Ascending aorta (tissue), 2 donors: ENCODE measurements around the gene USP12. TPM values are rescaled to one million over a fixed set of nuclear protein-coding genes. Genes with fewer than 3 reads are reported as not detected.
A peak's percentile ranks its signal among the peaks of the same experiment; 100 is the strongest.

Experiments used
- DNase-seq, 2 donors: peaks; one replicate each; pipeline ENCODE4 v3.0.0-alpha.2; 2019; ENCODE audit warnings: low spot score in 2 of 2
- H3K27ac ChIP-seq, 2 donors: fragments of 200-600 bp; sonication (generic); one replicate each; pipeline ENCODE4 v1.5.1; 2016 to 2017; ENCODE audit warnings: mild to moderate bottlenecking in 1 of 2
- H3K27me3 ChIP-seq: fragments of 200-600 bp; sonication (generic); one replicate; pipeline ENCODE4 v1.5.1; 2017
- H3K36me3 ChIP-seq, 2 donors: fragments of 200-600 bp; sonication (generic); one replicate each; pipeline ENCODE4 v1.5.1; 2016
- H3K4me1 ChIP-seq, 2 donors: fragments of 200-600 bp; sonication (generic); one replicate each; pipeline ENCODE4 v1.5.1; 2016 to 2017; ENCODE audit warnings: mild to moderate bottlenecking in 1 of 2
- H3K4me3 ChIP-seq, 2 donors: fragments of 200-600 bp; sonication (generic); one replicate each; pipeline ENCODE4 v1.5.1; 2016 to 2017; ENCODE audit warnings: mild to moderate bottlenecking in 1 of 2
- H3K9me3 ChIP-seq, 2 donors: fragments of 200-600 bp; sonication (generic); one replicate each; pipeline ENCODE4 v1.5.1; 2016
- intact Hi-C: fragments of 100-400 bp; cut with DNase I; formaldehyde crosslinking; loops from one replicate; pipeline ENCODE4 v1.15.1; 2023
- total RNA-seq: library from RNA; depleted of rRNA; stranded (reverse); fragments of >200 nt; gene quantifications from one replicate; pipeline ENCODE4 v1.1.0, GENCODE V29; 2016
- TF ChIP-seq, protein P1 (sequence below), 3 experiments: fragments of 200-600 bp in 2 of 3; fragments of 450-650 bp in 1 of 3; sonication (generic) in 2 of 3; IDR thresholded peaks; one replicate each; pipeline ENCODE4 v1.5.1; 2016 to 2019; ENCODE audit warnings: antibody characterized with exemption in 3 of 3, mild to moderate bottlenecking in 1 of 3, moderate library complexity in 1 of 3

The USP12 gene
- total RNA-seq, 1 donor from 2014 or later = 8.7 TPM

GRCh38 chr13:27168086-27168485 lies 3.5 kb downstream of the USP12 start:
- Histone ChIP-seq H3K36me3 (no peaks in the 10 kb centered on the region), H3K27ac (peak overlapping the region in 1 of 2 donors; percentile 99), H3K9me3 (no peaks in the 10 kb centered on the region), H3K27me3 (no peaks in the 10 kb centered on the region), H3K4me1 (peaks cover 9 to 33% of the 10 kb centered on the region in 2 donors), H3K4me3 (peak overlapping the region in 1 of 2 donors; percentile 7)
- no peak for DNase-seq
- intact Hi-C loops = no loop called here
- TF ChIP-seq, protein P1, sequence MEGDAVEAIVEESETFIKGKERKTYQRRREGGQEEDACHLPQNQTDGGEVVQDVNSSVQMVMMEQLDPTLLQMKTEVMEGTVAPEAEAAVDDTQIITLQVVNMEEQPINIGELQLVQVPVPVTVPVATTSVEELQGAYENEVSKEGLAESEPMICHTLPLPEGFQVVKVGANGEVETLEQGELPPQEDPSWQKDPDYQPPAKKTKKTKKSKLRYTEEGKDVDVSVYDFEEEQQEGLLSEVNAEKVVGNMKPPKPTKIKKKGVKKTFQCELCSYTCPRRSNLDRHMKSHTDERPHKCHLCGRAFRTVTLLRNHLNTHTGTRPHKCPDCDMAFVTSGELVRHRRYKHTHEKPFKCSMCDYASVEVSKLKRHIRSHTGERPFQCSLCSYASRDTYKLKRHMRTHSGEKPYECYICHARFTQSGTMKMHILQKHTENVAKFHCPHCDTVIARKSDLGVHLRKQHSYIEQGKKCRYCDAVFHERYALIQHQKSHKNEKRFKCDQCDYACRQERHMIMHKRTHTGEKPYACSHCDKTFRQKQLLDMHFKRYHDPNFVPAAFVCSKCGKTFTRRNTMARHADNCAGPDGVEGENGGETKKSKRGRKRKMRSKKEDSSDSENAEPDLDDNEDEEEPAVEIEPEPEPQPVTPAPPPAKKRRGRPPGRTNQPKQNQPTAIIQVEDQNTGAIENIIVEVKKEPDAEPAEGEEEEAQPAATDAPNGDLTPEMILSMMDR (IDR thresholded peaks at IDR 0.05) = no peak

DNA sequence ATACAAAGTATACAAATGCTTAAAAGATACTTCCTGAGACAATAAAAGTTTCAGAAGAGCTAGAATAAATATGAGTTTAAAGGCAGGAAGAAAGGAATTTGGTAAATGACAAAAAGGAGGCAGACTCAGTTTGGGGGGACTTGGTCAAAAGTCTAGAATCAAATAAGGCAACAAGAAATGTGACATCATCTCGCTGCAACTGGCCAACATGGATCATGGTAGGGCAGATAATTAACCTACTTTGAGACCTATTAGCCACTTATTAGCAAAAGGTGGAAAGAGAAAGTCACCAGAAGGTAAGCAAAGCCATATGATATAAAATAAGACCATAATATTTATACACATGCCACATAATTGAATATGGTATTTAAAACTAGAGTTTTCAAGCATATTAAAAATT lies 5.3 kb downstream of the USP12 start:
- DNase-seq = no peak
- Histone ChIP-seq H3K27me3 (no peaks in the 10 kb centered on the region), H3K9me3 (no peaks in the 10 kb centered on the region), H3K4me3 (no peak overlapping the region), H3K4me1 (peaks cover 9 to 41% of the 10 kb centered on the region in 2 donors), H3K36me3 (no peaks in the 10 kb centered on the region), H3K27ac (peak overlapping the region in 1 of 2 donors; percentile 31)
- intact Hi-C loops = no loop called here
- TF ChIP-seq, protein P1 (IDR thresholded peaks at IDR 0.05) = no peak

DNA sequence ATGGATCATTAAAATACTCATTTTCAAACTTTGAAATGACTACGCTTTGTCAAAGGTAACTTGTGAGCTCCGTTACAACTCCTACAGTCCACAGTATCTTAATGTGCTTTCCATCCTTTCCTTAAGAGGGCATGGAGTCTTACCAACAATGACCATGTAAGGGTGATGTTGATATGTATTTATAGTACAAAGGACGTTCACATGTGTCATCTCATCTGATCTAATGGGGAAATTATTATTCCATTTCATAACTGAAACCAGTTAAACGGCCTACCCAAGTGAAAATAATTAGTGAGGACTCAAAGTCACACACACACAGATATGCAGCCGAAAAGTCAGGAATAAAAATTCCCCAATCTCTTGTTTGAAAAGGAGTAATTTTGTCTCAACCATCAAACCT lies 9.6 kb downstream of the USP12 start:
- no peak overlapping the region for H3K4me3 ChIP-seq
- intact Hi-C loops = no loop called here
- no peak overlapping the region for H3K27ac ChIP-seq
- peaks cover 0 to 19% of the 10 kb centered on the region in 2 donors for H3K4me1 ChIP-seq
- no peak for DNase-seq
- H3K27me3 ChIP-seq = no peaks in the 10 kb centered on the region
- TF ChIP-seq, protein P1 (IDR thresholded peaks at IDR 0.05) = no peak
- no peaks in the 10 kb centered on the region for H3K9me3 ChIP-seq
- H3K36me3 ChIP-seq = no peaks in the 10 kb centered on the region

DNA sequence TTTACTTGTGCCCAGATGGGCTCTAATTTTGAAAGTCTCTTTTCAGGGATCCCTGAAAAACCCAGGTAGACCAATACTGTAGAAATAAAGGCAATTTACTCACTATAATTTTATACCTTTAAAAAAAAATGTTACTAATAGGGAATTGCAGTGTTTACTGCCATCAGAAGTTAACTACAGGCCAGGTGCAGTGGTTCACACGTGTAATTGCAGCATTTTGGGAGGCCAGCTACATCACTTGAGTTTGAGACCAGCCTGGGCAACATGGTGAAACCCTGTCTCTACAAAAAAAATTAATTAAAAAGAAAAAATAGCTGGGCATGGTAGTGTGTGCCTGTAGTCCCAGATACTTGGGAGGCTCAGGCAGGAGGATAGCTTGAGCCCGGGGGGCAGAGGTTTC lies 10.2 kb downstream of the USP12 start:
- H3K4me1 ChIP-seq = peaks cover 0 to 17% of the 10 kb centered on the region in 2 donors
- no peaks in the 10 kb centered on the region for H3K36me3 ChIP-seq
- H3K27ac ChIP-seq = no peak overlapping the region
- intact Hi-C loops = no loop called here
- H3K9me3 ChIP-seq = no peaks in the 10 kb centered on the region
- no peaks in the 10 kb centered on the region for H3K27me3 ChIP-seq
- no peak overlapping the region for H3K4me3 ChIP-seq
- no peak for DNase-seq
- TF ChIP-seq, protein P1 (IDR thresholded peaks at IDR 0.05) = no peak

DNA sequence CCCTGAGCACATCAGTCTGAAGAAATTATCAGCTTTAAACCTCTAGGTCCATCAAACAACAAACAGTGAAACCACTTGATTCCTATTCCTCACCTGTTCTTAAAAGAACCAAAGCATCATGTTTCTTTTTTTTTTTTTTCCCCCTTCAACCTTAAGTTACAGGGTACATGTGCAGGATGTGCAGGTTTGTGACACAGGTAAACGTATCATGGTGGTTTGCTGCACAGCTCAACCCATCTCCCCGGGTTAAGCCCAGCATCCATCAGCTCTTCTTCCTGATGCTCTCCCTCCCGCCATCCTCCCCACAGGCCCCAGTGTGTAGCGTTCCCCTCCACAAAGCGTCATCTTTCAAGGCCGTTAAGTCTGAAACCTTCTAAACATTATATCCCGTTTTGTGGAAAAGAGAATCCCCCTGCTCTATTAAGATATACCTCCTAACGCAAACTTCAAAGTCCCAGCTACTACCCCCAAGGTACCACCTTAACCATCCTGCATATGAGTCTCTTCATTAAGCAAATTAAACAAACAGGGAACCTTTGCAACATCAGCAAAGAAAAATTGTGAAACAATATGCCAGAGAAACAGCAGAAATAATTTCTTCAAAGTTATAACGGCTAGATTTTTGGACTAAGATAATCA lies 10.8 kb downstream of the USP12 start:
- peaks cover 0 to 12% of the 10 kb centered on the region in 2 donors for H3K4me1 ChIP-seq

More for the DNA sequence above, 10.8 kb downstream of the USP12 start:
- intact Hi-C loops = no loop called here
- no peak overlapping the region for H3K4me3 ChIP-seq
- TF ChIP-seq, protein P1 (IDR thresholded peaks at IDR 0.05) = no peak
- no peak overlapping the region for H3K27ac ChIP-seq
- no peaks in the 10 kb centered on the region for H3K27me3 ChIP-seq
- H3K9me3 ChIP-seq = peaks cover 0 to 3% of the 10 kb centered on the region in 2 donors
- DNase-seq = no peak
- H3K36me3 ChIP-seq = peaks cover 0 to 3% of the 10 kb centered on the region in 2 donors
